IMR-90 (cell line): ENCODE data around the gene POLR3E. TPM values are rescaled to one million over a fixed set of nuclear protein-coding genes. Genes with fewer than 3 reads are reported as not detected.

Experiments used
- ATAC-seq: fragments of 200-7000 bp; cut with Tn5 transposase; 2 replicates; pipeline ENCODE4 v1.9.1; 2020; ENCODE audit warnings: low read depth, mild to moderate bottlenecking, moderate library complexity
- BruUV-seq: library from RNA; stranded (reverse); fragments of 400-500 nt; replicated peaks from 2 replicates; lab custom pipeline; 2021; lab: Mats Ljungman, UMichigan
- CTCF ChIA-PET: fragments of 300-600 bp; formaldehyde crosslinking; extraction: SDS; loops from one replicate; lab custom pipeline; 2021; ENCODE audit warnings: antibody characterized with exemption; lab: Yijun Ruan, JAX
- POLR2A ChIA-PET: fragments of 300-600 bp; sonication (Branson Sonifier 250); formaldehyde crosslinking; loops from one replicate; lab custom pipeline; 2022; ENCODE audit warnings: antibody characterized with exemption; ENCODE audit not compliant: unreplicated experiment; lab: Charles Lee
- DNase-seq: peaks from one replicate; pipeline ENCODE4 v3.0.0; 2013
- H2AFZ ChIP-seq: replicated peaks from 2 replicates; pipeline ENCODE3; 2013; ENCODE audit warnings: low read length, mild to moderate bottlenecking; ENCODE audit not compliant: poor library complexity
- H2AK5ac ChIP-seq: 2 replicates; pipeline ENCODE4 v1.6.1; 2013; ENCODE audit warnings: low read depth, low read length, inconsistent platforms
- H2AK9ac ChIP-seq: replicated peaks from 2 replicates; pipeline ENCODE3; 2013; ENCODE audit warnings: mild to moderate bottlenecking, low read depth, low read length, moderate library complexity; ENCODE audit not compliant: poor library complexity
- H2BK120ac ChIP-seq: 2 replicates; pipeline ENCODE4 v1.6.1; 2013; ENCODE audit warnings: low read depth, low read length, inconsistent platforms
- H2BK15ac ChIP-seq: 3 replicates; pipeline ENCODE4 v1.6.1; 2013; ENCODE audit warnings: low read depth, low read length, inconsistent platforms
- H2BK20ac ChIP-seq: 2 replicates; pipeline ENCODE4 v1.6.1; 2013; ENCODE audit warnings: low read depth, mild to moderate bottlenecking, inconsistent platforms, low read length, moderate library complexity
- H2BK5ac ChIP-seq: 2 replicates; pipeline ENCODE4 v1.6.1; 2013; ENCODE audit warnings: mild to moderate bottlenecking, low read depth, low read length, inconsistent platforms; ENCODE audit not compliant: poor library complexity, severe bottlenecking
- H3K14ac ChIP-seq: replicated peaks from 2 replicates; pipeline ENCODE4 v1.6.1; 2013; ENCODE audit warnings: low read depth, low read length, inconsistent platforms
- H3K18ac ChIP-seq: 2 replicates; pipeline ENCODE4 v1.6.1; 2013; ENCODE audit warnings: low read depth, low read length, control low read depth
- H3K23ac ChIP-seq: 2 replicates; pipeline ENCODE4 v1.6.1; 2013; ENCODE audit warnings: low read depth, low read length, inconsistent platforms
- H3K27ac ChIP-seq: 2 replicates; pipeline ENCODE4 v1.5.1; 2013; ENCODE audit warnings: mild to moderate bottlenecking, control low read depth, low read length; ENCODE audit not compliant: insufficient read depth
- H3K27me3 ChIP-seq: 2 replicates; pipeline ENCODE4 v1.6.1; 2013; ENCODE audit warnings: low read length; ENCODE audit not compliant: control insufficient read depth, insufficient read depth
- H3K36me3 ChIP-seq: 2 replicates; pipeline ENCODE4 v1.6.1; 2013; ENCODE audit warnings: low read length, mixed read lengths; ENCODE audit not compliant: control insufficient read depth, insufficient read depth
- H3K4ac ChIP-seq: 2 replicates; pipeline ENCODE4 v1.6.1; 2013; ENCODE audit warnings: low read depth, low read length, inconsistent platforms
- H3K4me1 ChIP-seq: 2 replicates; pipeline ENCODE4 v1.6.1; 2013; ENCODE audit warnings: low read length, mixed read lengths; ENCODE audit not compliant: control insufficient read depth, insufficient read depth
- H3K4me2 ChIP-seq: 2 replicates; pipeline ENCODE4 v1.6.1; 2013; ENCODE audit warnings: low read depth, mild to moderate bottlenecking, control low read depth, low read length, moderate library complexity
- H3K4me3 ChIP-seq: 2 replicates; pipeline ENCODE4 v1.5.1; 2013; ENCODE audit warnings: low read depth, mild to moderate bottlenecking, control low read depth, low read length, moderate library complexity; ENCODE audit not compliant: insufficient read depth
- H3K56ac ChIP-seq: 2 replicates; pipeline ENCODE4 v1.6.1; 2013; ENCODE audit warnings: low read length, inconsistent platforms; ENCODE audit not compliant: insufficient read depth; ENCODE audit errors: extremely low read depth
- H3K79me1 ChIP-seq, 2 experiments: 2 replicates each; pipeline ENCODE4 v1.6.1; 2013; ENCODE audit warnings: low read length in 2 of 2, inconsistent platforms in 1 of 2, low read depth in 1 of 2
- H3K9ac ChIP-seq: 2 replicates; pipeline ENCODE4 v1.6.1; 2013; ENCODE audit warnings: low read depth, low read length, control low read depth
- H3K9me1 ChIP-seq: 2 replicates; pipeline ENCODE4 v1.6.1; 2013; ENCODE audit warnings: low read length, inconsistent platforms; ENCODE audit not compliant: insufficient read depth
- H3K9me3 ChIP-seq: 2 replicates; pipeline ENCODE4 v1.6.1; 2013; ENCODE audit warnings: low read length; ENCODE audit not compliant: control insufficient read depth, insufficient read depth
- H4K20me1 ChIP-seq: 2 replicates; pipeline ENCODE4 v1.6.1; 2013; ENCODE audit warnings: low read length, inconsistent platforms; ENCODE audit not compliant: insufficient read depth
- H4K5ac ChIP-seq: 2 replicates; pipeline ENCODE4 v1.6.1; 2013; ENCODE audit warnings: mild to moderate bottlenecking, low read depth, low read length, control low read depth
- H4K8ac ChIP-seq, 2 experiments: 2 replicates each; pipeline ENCODE4 v1.6.1; 2013; ENCODE audit warnings: low read depth in 2 of 2, low read length in 2 of 2, control low read depth in 1 of 2, inconsistent platforms in 1 of 2
- H4K91ac ChIP-seq: 2 replicates; pipeline ENCODE4 v1.6.1; 2013; ENCODE audit warnings: low read depth, low read length, inconsistent platforms; ENCODE audit not compliant: insufficient read depth
- CHD1 ChIP-seq: IDR thresholded peaks from 2 replicates; pipeline ENCODE4 v1.6.1; 2012; ENCODE audit warnings: low read depth, low read length, improper control_type of control experiment
- MAZ ChIP-seq: IDR thresholded peaks from 2 replicates; pipeline ENCODE4 v1.6.1; 2012; ENCODE audit warnings: low read depth, mild to moderate bottlenecking, low read length, improper control_type of control experiment, moderate library complexity, borderline replicate concordance
- POLR2A ChIP-seq: IDR thresholded peaks from 2 replicates; pipeline ENCODE4 v1.6.1; 2012; ENCODE audit warnings: mild to moderate bottlenecking, low read depth, low read length
- RCOR1 ChIP-seq: IDR thresholded peaks from 2 replicates; pipeline ENCODE4 v1.6.1; 2012; ENCODE audit warnings: mild to moderate bottlenecking, low read length, improper control_type of control experiment; ENCODE audit not compliant: insufficient replicate concordance
- dilution Hi-C: fragments of 300-500 bp; cut with HindIII; formaldehyde crosslinking; loops from one replicate; pipeline ENCODE4 v1.14.3; 2018; ENCODE audit warnings: low sequenced_read_pairs; ENCODE audit not compliant: unreplicated experiment
- in situ Hi-C: fragments of 300-500 bp; cut with MboI; formaldehyde crosslinking; loops from 3 replicates; pipeline ENCODE4 v1.14.3; 2019; ENCODE audit warnings: low sequenced_read_pairs, inconsistent platforms, mixed read lengths
- intact Hi-C: fragments of 100-400 bp; cut with micrococcal nuclease; formaldehyde crosslinking; loops from 2 replicates; pipeline ENCODE4 v1.10.0; 2022
- polyA plus RNA-seq, 3 experiments: library from polyadenylated mRNA; depleted of rRNA; stranded (reverse); fragments of >200 nt; gene quantifications; 2 replicates each; pipeline ENCODE4 v1.2.3, GENCODE V29; 2012; ENCODE audit warnings: low replicate concordance in 1 of 3
- total RNA-seq: library from RNA; depleted of rRNA; stranded (reverse); fragments of >200 nt; gene quantifications from 2 replicates; pipeline ENCODE4 v1.2.3, GENCODE V29; 2012
- TF ChIP-seq, protein P1 (sequence below): fragments of 150-350 bp; IDR thresholded peaks from 2 replicates; pipeline ENCODE4 v1.6.1; 2016; ENCODE audit warnings: low read depth, mild to moderate bottlenecking, low read length, moderate library complexity, borderline replicate concordance

The POLR3E gene
- total and polyA plus RNA-seq, 2 of the 4 experiments (the other 2 are of a cell fraction) = 19.9 to 46.0 TPM

DNA sequence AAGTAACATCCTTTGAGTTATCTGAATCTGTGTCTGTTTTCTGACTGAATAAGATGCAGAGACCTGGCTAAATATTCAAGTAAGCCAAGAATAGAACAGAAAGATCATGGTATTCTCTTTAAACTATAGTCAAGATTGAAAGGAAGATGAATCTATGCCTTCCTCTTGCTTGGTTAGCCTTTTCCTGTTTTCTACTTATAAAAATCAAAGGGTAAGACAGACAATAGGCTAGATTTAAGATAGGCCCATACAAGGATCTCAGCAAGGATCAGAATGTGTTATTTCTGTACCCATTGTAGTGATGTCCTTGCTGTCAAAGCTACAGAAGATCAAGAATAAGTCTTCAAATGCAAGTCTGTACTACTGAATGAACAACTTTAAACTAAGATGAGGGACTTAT lies 84.2 kb downstream of the POLR3E start:
- CTCF ChIA-PET = no interaction called here
- no peaks in the 10 kb centered on the region for H4K20me1 ChIP-seq
- no peak overlapping the region for H4K91ac ChIP-seq
- H3K4me2 ChIP-seq = no peak overlapping the region
- H3K18ac ChIP-seq = no peak overlapping the region
- no peaks in the 10 kb centered on the region for H3K9me3 ChIP-seq
- no peak overlapping the region for H2BK5ac ChIP-seq
- no peak overlapping the region for H3K56ac ChIP-seq
- H2AK5ac ChIP-seq = no peak overlapping the region
- H4K8ac ChIP-seq = no peak overlapping the region
- H2BK120ac ChIP-seq = no peak overlapping the region
- H3K27ac ChIP-seq = no peak overlapping the region
- dilution Hi-C loops = no loop called here
- peaks cover 2 to 4% of the 10 kb centered on the region in 2 experiments; a peak in 2 of 4 replicates for H3K79me1 ChIP-seq
- no peak overlapping the region for H3K4me3 ChIP-seq
- no peaks in the 10 kb centered on the region for H3K36me3 ChIP-seq
- intact Hi-C loops = no loop called here
- H2AFZ ChIP-seq = no peak overlapping the region
- no peak overlapping the region for H2BK15ac ChIP-seq
- H3K27me3 ChIP-seq = no peaks in the 10 kb centered on the region
- no peak overlapping the region for H3K23ac ChIP-seq
- no peak overlapping the region for H4K5ac ChIP-seq
- TF ChIP-seq POLR2A = no peak
- TF ChIP-seq, protein P1, sequence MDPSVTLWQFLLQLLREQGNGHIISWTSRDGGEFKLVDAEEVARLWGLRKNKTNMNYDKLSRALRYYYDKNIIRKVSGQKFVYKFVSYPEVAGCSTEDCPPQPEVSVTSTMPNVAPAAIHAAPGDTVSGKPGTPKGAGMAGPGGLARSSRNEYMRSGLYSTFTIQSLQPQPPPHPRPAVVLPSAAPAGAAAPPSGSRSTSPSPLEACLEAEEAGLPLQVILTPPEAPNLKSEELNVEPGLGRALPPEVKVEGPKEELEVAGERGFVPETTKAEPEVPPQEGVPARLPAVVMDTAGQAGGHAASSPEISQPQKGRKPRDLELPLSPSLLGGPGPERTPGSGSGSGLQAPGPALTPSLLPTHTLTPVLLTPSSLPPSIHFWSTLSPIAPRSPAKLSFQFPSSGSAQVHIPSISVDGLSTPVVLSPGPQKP = no peak
- no peak for TF ChIP-seq RCOR1
- TF ChIP-seq CHD1 = no peak
- TF ChIP-seq MAZ = no peak
- BruUV-seq = no TSS peak
- H3K9me1 ChIP-seq = no peaks in the 10 kb centered on the region
- H3K4me1 ChIP-seq = peaks cover 6% of the 10 kb centered on the region
- no peak overlapping the region for H3K14ac ChIP-seq
- no peak overlapping the region for H3K4ac ChIP-seq
- no peak overlapping the region for H3K9ac ChIP-seq
- POLR2A ChIA-PET = no interaction called here
- H2BK20ac ChIP-seq = no peak overlapping the region
- ATAC-seq (no peak), DNase-seq (no peak)
- H2AK9ac ChIP-seq = no peak overlapping the region
- in situ Hi-C loops = no loop called here
